Liver (tissue), 9 donors: ENCODE data around the gene PARP16. TPM values are rescaled to one million over a fixed set of nuclear protein-coding genes. Genes with fewer than 3 reads are reported as not detected.

Experiments used
- DNase-seq: peaks from one replicate; pipeline ENCODE4 v3.0.0-alpha.2; 2017; ENCODE audit warnings: low spot score
- H3K27ac ChIP-seq, 2 donors: one replicate each; pipeline ENCODE4 v1.7.0; 2013; ENCODE audit warnings: inconsistent platforms in 2 of 2, low read length in 2 of 2, control low read depth in 1 of 2, low read depth in 1 of 2, mild to moderate bottlenecking in 1 of 2
- H3K27me3 ChIP-seq, 4 donors: one replicate each; pipeline versions ENCODE4 v1.6.1 to v1.7.0; 2013; ENCODE audit warnings: low read length in 3 of 4, inconsistent platforms in 1 of 4, mild to moderate bottlenecking in 1 of 4, moderate library complexity in 1 of 4; ENCODE audit not compliant: control insufficient read depth in 4 of 4, insufficient read depth in 4 of 4
- H3K36me3 ChIP-seq, 4 donors: one replicate each; pipeline versions ENCODE4 v1.6.1 to v1.7.0; 2013; ENCODE audit warnings: low read length in 3 of 4, mild to moderate bottlenecking in 3 of 4, low read depth in 1 of 4, moderate library complexity in 1 of 4; ENCODE audit not compliant: control insufficient read depth in 4 of 4, insufficient read depth in 3 of 4
- H3K4me1 ChIP-seq, 4 donors: one replicate each; pipeline versions ENCODE4 v1.6.1 to v1.7.0; 2013; ENCODE audit warnings: low read length in 3 of 4, mild to moderate bottlenecking in 3 of 4, moderate library complexity in 1 of 4; ENCODE audit not compliant: control insufficient read depth in 4 of 4, insufficient read depth in 4 of 4
- H3K4me3 ChIP-seq, 3 donors: one replicate each; pipeline versions ENCODE4 v1.6.1 to v1.7.0; 2013; ENCODE audit warnings: low read length in 3 of 3, control low read depth in 1 of 3, low read depth in 1 of 3, mild to moderate bottlenecking in 1 of 3
- H3K9ac ChIP-seq, 2 donors: one replicate each; pipeline ENCODE4 v1.7.0; 2013; ENCODE audit warnings: low read length in 2 of 2, mild to moderate bottlenecking in 2 of 2, moderate library complexity in 2 of 2, control low read depth in 1 of 2, low read depth in 1 of 2
- H3K9me3 ChIP-seq, 4 donors: one replicate each; pipeline versions ENCODE4 v1.6.1 to v1.7.0; 2013; ENCODE audit warnings: low read length in 3 of 4; ENCODE audit not compliant: control insufficient read depth in 4 of 4
- CTCF ChIP-seq: fragments of 150-350 bp; IDR thresholded peaks from 2 replicates; pipeline ENCODE4 v1.5.1; 2017; ENCODE audit warnings: improper control_type of control experiment, low read depth, low read length; ENCODE audit not compliant: missing input control
- FOXA1 ChIP-seq: IDR thresholded peaks from 2 replicates; pipeline ENCODE4 v1.6.1; 2016; ENCODE audit warnings: antibody characterized with exemption
- FOXA2 ChIP-seq: IDR thresholded peaks from 2 replicates; pipeline ENCODE4 v1.6.1; 2016; ENCODE audit warnings: antibody characterized with exemption
- GABPA ChIP-seq, 2 donors: IDR thresholded peaks in 1 of 2; conservative IDR thresholded peaks in 1 of 2; 2 replicates each; pipeline ENCODE4 v1.6.1; 2016; ENCODE audit warnings: antibody characterized with exemption in 2 of 2, mild to moderate bottlenecking in 1 of 2, moderate library complexity in 1 of 2
- HNF4A ChIP-seq, 2 donors: conservative IDR thresholded peaks; 2 replicates each; pipeline ENCODE4 v1.6.1; 2016; ENCODE audit warnings: antibody characterized with exemption in 2 of 2, mild to moderate bottlenecking in 2 of 2
- HNF4G ChIP-seq: IDR thresholded peaks from 2 replicates; pipeline ENCODE4 v1.6.1; 2016; ENCODE audit warnings: antibody characterized with exemption
- JUND ChIP-seq, 2 donors: IDR thresholded peaks; 2 replicates each; pipeline ENCODE4 v1.6.1; 2016; ENCODE audit warnings: antibody characterized with exemption in 2 of 2
- MAX ChIP-seq: IDR thresholded peaks from 2 replicates; pipeline ENCODE4 v1.6.1; 2016; ENCODE audit warnings: antibody characterized with exemption
- NR2F2 ChIP-seq: IDR thresholded peaks from 2 replicates; pipeline ENCODE4 v1.6.1; 2016; ENCODE audit warnings: antibody characterized with exemption
- RAD21 ChIP-seq, 2 donors: IDR thresholded peaks; 2 replicates each; pipeline ENCODE4 v1.6.1; 2016; ENCODE audit warnings: antibody characterized with exemption in 2 of 2, mild to moderate bottlenecking in 2 of 2
- RXRA ChIP-seq, 2 donors: IDR thresholded peaks; 2 replicates each; pipeline ENCODE4 v1.6.1; 2017 to 2018; ENCODE audit warnings: antibody characterized with exemption in 2 of 2, mild to moderate bottlenecking in 1 of 2
- SP1 ChIP-seq: IDR thresholded peaks from 2 replicates; pipeline ENCODE4 v1.6.1; 2018; ENCODE audit warnings: antibody characterized with exemption, mild to moderate bottlenecking
- TAF1 ChIP-seq: conservative IDR thresholded peaks from 2 replicates; pipeline ENCODE4 v1.6.1; 2016; ENCODE audit warnings: antibody characterized with exemption, mild to moderate bottlenecking
- YY1 ChIP-seq: IDR thresholded peaks from 2 replicates; pipeline ENCODE4 v1.6.1; 2016; ENCODE audit warnings: antibody characterized with exemption, mild to moderate bottlenecking
- ZBTB33 ChIP-seq: IDR thresholded peaks from 2 replicates; pipeline ENCODE4 v1.6.1; 2016; ENCODE audit warnings: antibody characterized with exemption
- WGBS: extraction: QIAGEN DNeasy Blood & Tissue Kit; methylation state at CpG from one replicate; pipeline ENCODE4 v1.1.7; 2013; 5-methylcytosine and 5-hydroxymethylcytosine counted together
- polyA plus RNA-seq, 2 donors: library from polyadenylated mRNA; stranded (reverse) in 1 of 2; unstranded in 1 of 2; fragments of 200-250 nt in 1 of 2; fragments of >200 nt in 1 of 2; fragmentation: Nextera tagmentation in 1 of 2; extraction: Ambion mirVana in 1 of 2; gene quantifications; one replicate each; pipeline versions ENCODE4 v1.2.1 to v1.2.3, GENCODE V29; 2013 to 2015
- total RNA-seq, 2 donors: library from RNA; depleted of rRNA; stranded (reverse); fragments of >200 nt; gene quantifications; one replicate each; pipeline ENCODE4 v1.2.3, GENCODE V29; 2014
- TF ChIP-seq, protein P1 (sequence below): IDR thresholded peaks from 2 replicates; pipeline ENCODE4 v1.6.1; 2016; ENCODE audit warnings: antibody characterized with exemption, mild to moderate bottlenecking
- TF ChIP-seq, protein P2 (sequence below): IDR thresholded peaks from 2 replicates; pipeline ENCODE4 v1.6.1; 2016; ENCODE audit warnings: antibody characterized with exemption
- donor health status: healthy.
- donor health status: healthy.
- donor health status: healthy.
- donor health status: healthy.
- donor health status: healthy.

Gene PARP16
- total and polyA plus RNA-seq, 4 donors, result 4.0 to 6.9 (median 5.7) TPM

DNA sequence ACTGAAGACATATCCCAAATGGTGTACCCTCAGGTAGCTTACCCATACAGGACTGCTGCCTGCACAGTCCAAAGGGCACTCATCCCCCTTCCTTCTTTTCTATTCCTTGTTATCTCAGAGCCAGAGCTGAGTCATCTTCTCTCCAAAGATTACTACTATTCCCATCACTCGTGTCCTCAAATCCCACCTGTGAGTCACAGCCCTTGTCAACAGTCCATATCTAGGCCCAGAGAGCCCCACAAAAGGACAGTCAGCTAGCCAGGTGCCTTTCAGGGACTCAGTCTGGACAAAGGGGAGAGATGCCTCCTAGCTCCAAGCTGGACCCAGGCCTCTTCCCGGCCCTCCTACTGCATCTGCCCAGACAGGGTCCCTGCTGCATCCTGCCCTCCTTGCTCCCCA lies 11.0 kb downstream of the PARP16 start:
- no peak for TF ChIP-seq HNF4A (conservative IDR thresholded peaks at IDR 0.05)
- no peaks in the 10 kb centered on the region for H3K27me3 ChIP-seq
- no peak overlapping the region for H3K4me3 ChIP-seq
- H3K4me1 ChIP-seq, result peaks cover 0 to 2% (median 0%) of the 10 kb centered on the region in 4 donors
- 78% methylated on average over 2 of the region's 2 CpGs for WGBS
- no peak for DNase-seq
- no peaks in the 10 kb centered on the region for H3K36me3 ChIP-seq
- H3K27ac ChIP-seq, result no peak overlapping the region
- H3K9me3 ChIP-seq, result no peaks in the 10 kb centered on the region
- H3K9ac ChIP-seq, result no peak overlapping the region

GRCh38 chr15:65275104-65275727 lies 11.5 kb downstream of the PARP16 start:
- Histone ChIP-seq H3K36me3 (peaks cover 0 to 3% (median 0%) of the 10 kb centered on the region in 4 donors), H3K9me3 (no peaks in the 10 kb centered on the region), H3K27me3 (no peaks in the 10 kb centered on the region), H3K27ac (no peak overlapping the region), H3K4me1 (peaks cover 0 to 4% (median 0%) of the 10 kb centered on the region in 4 donors), H3K9ac (no peak overlapping the region), H3K4me3 (no peak overlapping the region)
- 88% methylated on average over 4 of the region's 4 CpGs for WGBS
- DNase-seq, result no peak
- no peak for TF ChIP-seq NR2F2
- TF ChIP-seq, protein P1, sequence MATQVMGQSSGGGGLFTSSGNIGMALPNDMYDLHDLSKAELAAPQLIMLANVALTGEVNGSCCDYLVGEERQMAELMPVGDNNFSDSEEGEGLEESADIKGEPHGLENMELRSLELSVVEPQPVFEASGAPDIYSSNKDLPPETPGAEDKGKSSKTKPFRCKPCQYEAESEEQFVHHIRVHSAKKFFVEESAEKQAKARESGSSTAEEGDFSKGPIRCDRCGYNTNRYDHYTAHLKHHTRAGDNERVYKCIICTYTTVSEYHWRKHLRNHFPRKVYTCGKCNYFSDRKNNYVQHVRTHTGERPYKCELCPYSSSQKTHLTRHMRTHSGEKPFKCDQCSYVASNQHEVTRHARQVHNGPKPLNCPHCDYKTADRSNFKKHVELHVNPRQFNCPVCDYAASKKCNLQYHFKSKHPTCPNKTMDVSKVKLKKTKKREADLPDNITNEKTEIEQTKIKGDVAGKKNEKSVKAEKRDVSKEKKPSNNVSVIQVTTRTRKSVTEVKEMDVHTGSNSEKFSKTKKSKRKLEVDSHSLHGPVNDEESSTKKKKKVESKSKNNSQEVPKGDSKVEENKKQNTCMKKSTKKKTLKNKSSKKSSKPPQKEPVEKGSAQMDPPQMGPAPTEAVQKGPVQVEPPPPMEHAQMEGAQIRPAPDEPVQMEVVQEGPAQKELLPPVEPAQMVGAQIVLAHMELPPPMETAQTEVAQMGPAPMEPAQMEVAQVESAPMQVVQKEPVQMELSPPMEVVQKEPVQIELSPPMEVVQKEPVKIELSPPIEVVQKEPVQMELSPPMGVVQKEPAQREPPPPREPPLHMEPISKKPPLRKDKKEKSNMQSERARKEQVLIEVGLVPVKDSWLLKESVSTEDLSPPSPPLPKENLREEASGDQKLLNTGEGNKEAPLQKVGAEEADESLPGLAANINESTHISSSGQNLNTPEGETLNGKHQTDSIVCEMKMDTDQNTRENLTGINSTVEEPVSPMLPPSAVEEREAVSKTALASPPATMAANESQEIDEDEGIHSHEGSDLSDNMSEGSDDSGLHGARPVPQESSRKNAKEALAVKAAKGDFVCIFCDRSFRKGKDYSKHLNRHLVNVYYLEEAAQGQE, result no peak
- TF ChIP-seq CTCF, result no peak
- TF ChIP-seq, protein P2, sequence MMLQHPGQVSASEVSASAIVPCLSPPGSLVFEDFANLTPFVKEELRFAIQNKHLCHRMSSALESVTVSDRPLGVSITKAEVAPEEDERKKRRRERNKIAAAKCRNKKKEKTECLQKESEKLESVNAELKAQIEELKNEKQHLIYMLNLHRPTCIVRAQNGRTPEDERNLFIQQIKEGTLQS, result no peak
- TF ChIP-seq JUND (IDR thresholded peaks at IDR 0.05), result no peak
- no peak for TF ChIP-seq TAF1
- TF ChIP-seq HNF4G, result no peak
- no peak for TF ChIP-seq FOXA2
- no peak for TF ChIP-seq SP1
- TF ChIP-seq YY1, result no peak
- no peak for TF ChIP-seq GABPA (IDR thresholded peaks at IDR 0.05 in 1 of 2, conservative IDR thresholded peaks at IDR 0.05 in 1 of 2)
- no peak for TF ChIP-seq RXRA (IDR thresholded peaks at IDR 0.05)
- TF ChIP-seq FOXA1, result no peak
- no peak for TF ChIP-seq MAX
- TF ChIP-seq ZBTB33, result no peak
- no peak for TF ChIP-seq RAD21 (IDR thresholded peaks at IDR 0.05)
